Stimulated activated CD4-positive, alpha-beta T cell treated with anti-CD3 and anti-CD28 coated beads, Interleukin-15, amount 100 ng/mL, for 48 hours (primary cell): Measurements from ENCODE around the gene SHPK.

Experiments used
- DNase-seq, 2 donors: peaks; one replicate each; pipeline ENCODE4 v3.0.0-alpha.2; 2020; ENCODE audit warnings: low read depth in 2 of 2

The SHPK gene

GRCh38 chr17:3660311-3660891 is 24.4 kb upstream of the SHPK start:
- DNase-seq: no peak

DNA sequence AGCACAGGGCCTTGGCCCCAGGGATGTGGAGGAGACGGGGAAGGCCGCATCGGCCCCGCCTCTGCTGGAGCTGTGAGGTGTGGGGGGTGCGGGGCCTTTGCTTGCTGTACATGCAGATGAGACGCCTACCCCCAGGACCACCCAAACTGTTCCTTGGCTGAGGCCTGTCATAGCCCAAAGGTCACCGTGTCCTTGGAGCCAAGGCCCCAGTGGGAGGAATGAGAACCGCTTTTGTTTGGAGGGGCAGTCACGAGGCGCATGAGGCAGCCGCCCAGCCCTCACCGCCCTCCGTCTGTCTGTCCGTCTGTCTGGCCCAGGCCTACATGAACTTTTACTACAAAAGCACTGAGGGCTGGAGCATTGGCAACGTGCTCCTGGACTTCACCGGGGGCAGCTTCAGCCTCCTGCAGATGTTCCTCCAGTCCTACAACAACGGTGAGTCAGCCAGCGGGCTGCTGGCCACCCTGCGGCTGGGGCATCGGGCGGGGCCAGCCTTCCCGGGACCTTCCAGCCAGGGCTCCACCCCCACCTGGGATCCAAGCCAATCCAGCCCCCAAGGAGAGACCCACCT is 23.6 kb upstream of the SHPK start:
- DNase-seq: no peak

GRCh38 chr17:3658784-3659449 is 22.9 kb upstream of the SHPK start:
- DNase-seq: no peak

GRCh38 chr17:3657874-3658783 is 22.1 kb upstream of the SHPK start:
- no peak for DNase-seq

GRCh38 chr17:3657588-3657869 is 21.5 kb upstream of the SHPK start:
- DNase-seq: no peak

DNA sequence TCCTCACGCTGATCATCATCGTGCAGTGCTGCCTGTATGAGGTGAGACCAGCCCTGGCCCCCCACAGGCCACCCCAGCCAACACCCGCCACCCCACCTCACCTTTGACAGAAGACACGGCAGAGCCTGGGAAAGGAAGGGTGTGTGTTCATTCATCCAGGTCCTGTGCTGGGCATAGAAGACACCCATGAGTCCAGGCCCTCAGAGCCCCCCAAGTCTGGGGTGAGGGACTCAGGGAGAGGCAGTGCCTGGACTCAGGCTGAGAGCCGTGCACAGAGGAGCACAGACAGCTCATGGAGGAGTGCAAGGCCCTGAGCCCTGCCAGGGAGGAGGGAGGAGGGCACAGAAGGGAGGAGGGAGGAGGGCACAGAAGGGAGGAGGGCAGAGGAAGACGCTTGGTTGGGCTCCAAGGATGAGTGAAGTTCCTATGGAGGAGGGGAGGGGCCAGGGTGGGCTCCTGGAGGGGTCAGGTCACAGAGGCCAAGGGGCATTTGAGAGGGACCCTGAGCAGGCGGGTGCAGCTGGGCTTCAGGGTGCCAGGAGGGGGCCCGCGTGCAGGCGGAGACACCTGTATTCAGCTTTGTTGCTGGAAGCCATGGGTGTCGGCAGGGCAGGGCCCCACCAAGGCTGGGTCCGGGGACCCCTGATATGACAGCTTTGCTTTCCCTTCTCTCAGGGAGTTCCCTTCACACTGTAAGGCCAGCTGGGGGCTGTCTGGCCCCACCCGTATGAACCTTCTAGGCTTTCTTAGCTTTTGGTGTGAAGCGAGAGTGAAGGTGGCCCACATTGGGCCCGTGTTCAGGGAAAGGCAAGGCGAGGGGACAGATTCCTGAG is 20.9 kb upstream of the SHPK start:
- no peak for DNase-seq

DNA sequence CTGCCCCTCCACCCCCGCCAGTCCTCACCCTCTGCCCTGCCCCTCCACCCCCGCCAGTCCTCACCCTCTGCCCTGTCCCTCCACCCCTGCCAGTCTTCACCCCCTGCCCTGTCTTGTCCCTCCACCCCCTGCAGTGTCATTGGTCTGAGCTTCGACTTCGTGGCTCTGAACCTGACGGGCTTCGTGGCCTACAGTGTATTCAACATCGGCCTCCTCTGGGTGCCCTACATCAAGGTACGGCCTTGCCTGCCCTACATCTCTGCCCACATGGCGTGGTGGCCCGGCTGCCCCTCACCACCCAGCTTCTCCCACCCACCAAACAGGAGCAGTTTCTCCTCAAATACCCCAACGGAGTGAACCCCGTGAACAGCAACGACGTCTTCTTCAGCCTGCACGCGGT is 20.3 kb upstream of the SHPK start:
- no peak for DNase-seq

GRCh38 chr17:3655766-3656165 is 19.7 kb upstream of the SHPK start:
- no peak for DNase-seq

DNA sequence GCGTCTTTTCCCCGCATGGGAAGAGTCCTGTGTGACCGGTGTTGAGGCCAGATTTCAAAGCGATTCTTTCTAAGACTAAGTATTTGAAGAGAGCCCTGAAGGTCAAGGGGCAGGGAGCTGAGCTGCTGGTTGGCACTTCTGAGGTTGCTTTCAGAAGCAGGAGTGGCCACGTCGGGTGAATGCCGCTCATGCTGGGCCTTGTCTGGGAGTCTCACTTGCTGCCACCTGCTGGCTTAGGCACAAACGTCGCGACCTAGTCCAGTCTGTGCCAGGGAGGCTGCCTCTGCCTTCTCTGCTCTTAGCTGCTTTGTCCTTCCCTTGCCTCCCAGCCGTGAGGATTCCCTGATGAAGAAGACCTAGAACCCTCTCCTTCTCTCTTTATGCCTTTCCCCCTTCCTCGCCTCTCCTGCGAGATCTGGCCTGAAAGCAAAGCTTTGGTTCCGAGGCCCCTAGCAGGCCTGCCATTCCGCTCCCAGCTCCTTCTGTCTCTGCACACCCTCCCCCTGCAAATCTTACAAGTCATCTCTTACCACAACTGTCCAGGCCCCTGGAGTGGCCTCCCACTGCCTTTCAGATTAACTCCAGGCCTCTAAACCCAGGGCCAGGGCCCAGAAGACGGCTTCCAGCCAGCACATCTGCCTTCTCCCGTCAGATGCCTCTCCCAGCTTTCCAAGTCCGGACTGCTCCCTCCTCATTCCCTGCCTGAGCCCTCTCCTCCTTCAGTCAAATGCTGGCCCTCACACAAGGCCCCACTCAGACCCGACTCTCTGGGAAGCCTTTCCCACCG is 11.9 kb upstream of the SHPK start:
- DNase-seq: peak; percentile 28 to 46

GRCh38 chr17:3647251-3647650 is 11.2 kb upstream of the SHPK start:
- no peak for DNase-seq

DNA sequence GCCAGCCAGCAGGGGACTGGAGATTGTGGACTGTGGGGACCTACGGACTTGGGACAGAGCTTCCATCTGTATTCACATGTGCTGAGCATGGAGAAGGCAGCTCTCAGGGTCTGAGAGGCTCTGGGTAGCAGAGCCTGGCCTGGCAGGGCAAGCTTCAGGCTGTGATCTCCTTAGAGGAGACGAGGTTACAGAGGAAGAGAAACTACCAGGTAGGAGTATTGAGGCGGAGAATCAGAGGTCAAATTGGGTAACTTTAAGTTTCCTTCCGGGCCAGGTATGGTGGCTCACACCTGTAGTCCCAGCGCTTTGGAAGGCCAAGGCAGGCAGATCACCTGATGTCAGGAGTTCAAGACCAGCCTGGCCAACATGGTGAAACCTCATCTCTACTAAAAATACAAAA is 9.3 kb upstream of the SHPK start:
- DNase-seq: no peak

DNA sequence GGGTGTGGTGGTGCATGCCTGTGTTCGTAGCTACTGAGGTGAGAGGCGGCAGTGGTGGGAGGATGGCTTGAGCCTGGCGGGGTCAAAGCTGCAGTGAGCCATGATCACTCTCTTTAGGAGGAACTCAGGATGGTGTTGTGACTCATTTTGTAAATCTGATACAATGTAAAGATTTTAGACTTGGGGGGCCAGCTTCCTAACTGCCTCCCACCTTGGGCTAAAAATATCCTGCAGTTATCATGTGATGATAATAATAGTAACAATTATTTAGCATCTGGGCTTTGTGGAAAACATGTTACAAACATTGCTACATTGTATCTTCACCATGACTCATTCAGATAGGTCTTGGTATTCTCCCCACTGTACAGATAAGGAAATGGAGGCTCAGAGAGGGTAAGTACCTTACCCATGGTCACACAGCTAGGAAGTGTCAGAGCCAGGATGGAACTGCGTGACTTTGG is 7.9 kb upstream of the SHPK start:
- no peak for DNase-seq

- no peak for DNase-seq
Measured at GRCh38 chr17:3641717-3642486, 5.9 kb upstream of the SHPK start.

DNA sequence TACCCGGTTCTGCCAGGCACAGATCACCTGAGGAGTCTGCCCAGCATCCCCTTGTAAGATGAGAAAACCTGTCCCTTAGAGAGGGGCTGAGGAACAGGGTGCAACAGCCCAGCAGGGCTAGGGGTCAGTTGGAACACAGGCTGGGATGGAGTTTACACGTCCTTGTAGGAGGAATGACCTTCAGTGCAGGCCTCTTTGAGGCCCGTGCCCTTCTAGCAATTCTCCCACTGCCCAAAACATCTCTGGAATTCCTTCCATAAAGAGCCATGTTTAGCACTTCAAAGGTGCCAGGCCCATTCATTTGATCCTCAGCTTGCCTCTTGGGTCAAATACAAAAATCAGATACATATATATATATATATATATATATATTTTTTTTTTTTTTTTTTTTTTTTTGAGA is 5.0 kb upstream of the SHPK start:
- DNase-seq: no peak

GRCh38 chr17:3639981-3640596 is 4.0 kb upstream of the SHPK start:
- peak; percentile 25 to 40 for DNase-seq

- no peak for DNase-seq
Measured at GRCh38 chr17:3636908-3637373, 891 bp upstream of the SHPK start.

- DNase-seq: no peak
Measured at GRCh38 chr17:3635474-3636153, 436 bp downstream of the SHPK start.

- no peak for DNase-seq
Measured at GRCh38 chr17:3632287-3632686, 3.8 kb downstream of the SHPK start.

- no peak for DNase-seq
Measured at GRCh38 chr17:3630781-3631180, 5.3 kb downstream of the SHPK start.
